ENCODE data around the gene AFP.

DNA sequence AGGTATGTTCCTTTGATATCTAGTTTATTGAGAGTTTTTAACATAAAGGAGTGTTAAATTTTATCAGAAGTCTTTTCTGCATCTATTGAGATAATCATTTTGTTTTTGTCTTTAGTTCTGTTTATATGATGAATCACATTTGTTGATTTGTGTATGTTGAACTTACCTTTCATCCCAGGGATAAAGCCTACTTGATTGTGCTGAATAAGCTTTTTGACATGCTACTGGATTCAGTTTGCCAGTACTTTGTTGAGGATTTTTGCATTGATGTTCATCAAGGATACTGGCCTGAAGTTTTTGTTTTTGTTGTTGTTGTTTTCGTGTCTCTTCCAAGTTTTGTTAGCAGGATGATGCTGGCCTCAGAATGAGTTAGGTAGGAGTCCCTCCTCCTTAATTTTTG lies 34.7 kb downstream of the AFP start:
- TF ChIP-seq, protein P1, sequence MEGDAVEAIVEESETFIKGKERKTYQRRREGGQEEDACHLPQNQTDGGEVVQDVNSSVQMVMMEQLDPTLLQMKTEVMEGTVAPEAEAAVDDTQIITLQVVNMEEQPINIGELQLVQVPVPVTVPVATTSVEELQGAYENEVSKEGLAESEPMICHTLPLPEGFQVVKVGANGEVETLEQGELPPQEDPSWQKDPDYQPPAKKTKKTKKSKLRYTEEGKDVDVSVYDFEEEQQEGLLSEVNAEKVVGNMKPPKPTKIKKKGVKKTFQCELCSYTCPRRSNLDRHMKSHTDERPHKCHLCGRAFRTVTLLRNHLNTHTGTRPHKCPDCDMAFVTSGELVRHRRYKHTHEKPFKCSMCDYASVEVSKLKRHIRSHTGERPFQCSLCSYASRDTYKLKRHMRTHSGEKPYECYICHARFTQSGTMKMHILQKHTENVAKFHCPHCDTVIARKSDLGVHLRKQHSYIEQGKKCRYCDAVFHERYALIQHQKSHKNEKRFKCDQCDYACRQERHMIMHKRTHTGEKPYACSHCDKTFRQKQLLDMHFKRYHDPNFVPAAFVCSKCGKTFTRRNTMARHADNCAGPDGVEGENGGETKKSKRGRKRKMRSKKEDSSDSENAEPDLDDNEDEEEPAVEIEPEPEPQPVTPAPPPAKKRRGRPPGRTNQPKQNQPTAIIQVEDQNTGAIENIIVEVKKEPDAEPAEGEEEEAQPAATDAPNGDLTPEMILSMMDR (IDR thresholded peaks at IDR 0.05; ENCODE audit: low read depth, low read length) = no peak
- TF ChIP-seq POLR2A (IDR thresholded peaks at IDR 0.05; ENCODE audit: extremely low read depth, insufficient read length) (no peak), MYC (IDR thresholded peaks at IDR 0.05; ENCODE audit: low read depth, low read length) (no peak)
- TF ChIP-seq, protein P2, sequence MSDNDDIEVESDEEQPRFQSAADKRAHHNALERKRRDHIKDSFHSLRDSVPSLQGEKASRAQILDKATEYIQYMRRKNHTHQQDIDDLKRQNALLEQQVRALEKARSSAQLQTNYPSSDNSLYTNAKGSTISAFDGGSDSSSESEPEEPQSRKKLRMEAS (IDR thresholded peaks at IDR 0.05; ENCODE audit: low read depth, low read length) = no peak

Measured in NB4 (cell line).